HG03354 (cell line): ENCODE results near the gene MAP3K20.
"Not testable (repeated sequence)": the region's sequence is repeated elsewhere in the genome, so short reads cannot be mapped to it uniquely, and the experiment has no call there.

ENCODE experiments used
- ATAC-seq: cut with Tn5 transposase; IDR thresholded peaks from one replicate; pipeline ENCODE4 v1.9.1; 2021; ENCODE audit warnings: mild to moderate bottlenecking; ENCODE audit not compliant: unreplicated experiment, poor library complexity, severe bottlenecking

The MAP3K20 gene

DNA sequence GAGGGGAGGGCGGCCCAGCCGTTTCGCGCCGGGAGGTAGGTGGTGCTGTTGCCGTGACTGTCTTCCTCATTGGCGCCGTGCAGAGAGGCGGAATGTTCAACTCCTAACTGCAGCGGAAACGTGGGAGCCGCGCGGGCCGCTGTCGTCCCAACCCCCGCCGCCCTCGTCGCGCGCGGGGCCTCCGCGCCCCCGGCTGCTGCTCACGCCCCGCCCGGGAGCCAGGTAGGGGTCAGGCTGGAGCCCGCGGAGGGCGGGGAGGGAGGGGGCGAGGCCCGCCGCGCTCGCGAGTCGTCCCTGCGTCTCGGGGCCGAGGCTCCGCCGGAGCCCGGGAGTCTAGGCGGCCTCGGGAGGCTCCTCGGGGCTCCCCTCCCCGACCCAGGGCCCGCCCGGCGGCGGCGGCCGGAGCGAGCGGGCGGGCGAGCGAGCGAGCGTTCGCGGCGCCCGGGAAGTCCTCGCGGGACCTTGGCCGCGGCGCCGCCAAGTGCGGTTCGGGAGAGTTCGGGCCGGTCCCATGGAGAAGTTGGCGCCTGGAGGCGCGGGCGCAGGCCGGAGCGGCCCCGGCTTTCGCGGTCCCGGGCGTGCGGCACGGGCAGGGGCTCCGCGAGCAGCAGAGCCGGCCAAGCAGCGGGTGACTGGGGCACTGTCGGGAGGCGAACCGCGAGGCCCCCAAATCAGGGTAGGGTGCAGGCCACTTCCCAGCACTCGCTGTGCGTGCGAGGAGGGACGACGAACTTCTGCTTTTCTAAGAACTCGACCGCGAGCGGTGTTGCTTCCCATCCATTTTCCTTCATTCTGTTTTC lies at the start of gene MAP3K20:
Gene MAP3K20, plus strand, starts transcription at position 66 of the 800 bp plus-strand sequence. CDS start 15,186 bp downstream, outside the sequence.
- ATAC-seq: peak; percentile 72

DNA sequence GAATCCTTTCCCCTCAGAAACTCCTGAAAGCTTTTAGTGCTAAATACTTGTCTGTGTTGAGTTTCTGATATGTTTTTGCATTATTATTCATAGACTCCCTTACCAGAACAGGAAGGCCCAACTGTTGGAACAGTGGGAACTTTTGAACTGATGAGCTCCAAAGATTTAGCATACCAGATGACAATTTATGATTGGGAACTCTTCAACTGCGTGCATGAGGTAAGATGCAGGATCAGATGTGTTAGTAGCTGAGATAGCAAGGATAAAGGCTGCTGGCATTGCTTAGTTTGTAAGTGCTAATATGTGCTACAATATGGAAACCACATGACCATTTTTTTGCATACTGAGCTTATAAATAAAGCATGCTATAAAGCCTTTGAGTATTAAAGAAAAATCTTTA lies 49.2 kb upstream of the MAP3K20 start:
- ATAC-seq: no peak

DNA sequence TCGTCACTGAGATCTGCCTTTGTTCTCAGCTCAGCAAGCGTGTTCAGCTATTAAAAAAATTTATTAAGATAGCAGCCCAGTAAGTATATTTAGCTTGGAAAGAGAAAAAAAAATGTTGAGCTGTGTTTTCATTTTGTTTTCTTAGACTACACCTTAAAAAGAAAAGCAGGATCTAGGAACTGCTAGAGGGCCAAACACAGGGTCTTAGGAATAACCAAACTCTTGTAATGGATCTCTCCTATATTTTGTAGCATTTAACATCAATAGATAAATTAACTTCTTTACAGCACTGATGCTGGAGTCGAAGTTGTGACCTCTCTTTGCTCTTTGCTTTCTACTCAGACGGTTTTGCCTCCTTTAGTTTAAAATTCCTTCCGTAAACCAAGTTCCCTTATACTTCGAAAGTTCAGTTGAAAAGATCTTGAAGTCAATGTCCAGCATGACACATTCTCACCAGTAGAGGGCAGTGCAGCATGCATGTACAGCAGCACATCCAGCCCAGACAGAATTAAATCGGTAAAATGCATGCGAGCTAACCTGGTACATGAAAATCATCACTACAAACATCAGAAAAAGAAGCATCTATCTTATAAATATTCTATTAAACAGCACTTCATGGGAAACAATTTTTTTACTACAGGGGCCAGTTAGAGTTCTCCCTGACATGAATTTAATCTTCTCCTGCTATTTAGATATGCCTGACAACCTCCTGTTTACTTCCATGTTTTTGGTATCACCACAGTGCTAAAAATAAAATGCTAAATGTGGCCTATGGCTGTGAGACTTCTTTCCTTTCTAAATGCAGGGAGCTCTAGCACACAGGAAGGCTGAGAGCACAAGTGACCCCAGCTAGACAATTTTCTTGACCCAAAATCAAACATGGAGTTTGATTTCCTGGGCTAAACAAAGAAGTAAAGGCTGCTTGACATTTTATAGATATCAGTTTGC lies 48.2 kb upstream of the MAP3K20 start:
- peak; percentile 81 for ATAC-seq

DNA sequence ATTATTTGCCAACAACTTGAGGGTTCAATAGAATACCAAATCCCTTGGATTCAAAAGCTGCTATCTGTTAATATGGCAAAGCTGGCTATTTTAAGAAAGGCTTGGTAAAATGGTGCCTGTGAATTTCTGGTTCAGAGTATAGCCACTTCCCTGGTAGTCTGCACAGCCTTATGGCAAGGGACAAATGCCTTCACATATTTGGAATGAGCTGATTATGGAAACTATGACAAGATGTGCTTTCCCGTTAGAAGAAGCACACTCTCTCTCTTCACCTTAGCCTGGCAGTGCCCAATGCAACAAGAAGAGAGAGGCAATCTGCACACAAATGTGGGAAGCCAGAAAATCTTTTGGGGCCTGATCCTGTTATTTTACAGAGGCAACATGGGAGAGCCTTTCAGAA lies 47.5 kb upstream of the MAP3K20 start:
- no peak for ATAC-seq

DNA sequence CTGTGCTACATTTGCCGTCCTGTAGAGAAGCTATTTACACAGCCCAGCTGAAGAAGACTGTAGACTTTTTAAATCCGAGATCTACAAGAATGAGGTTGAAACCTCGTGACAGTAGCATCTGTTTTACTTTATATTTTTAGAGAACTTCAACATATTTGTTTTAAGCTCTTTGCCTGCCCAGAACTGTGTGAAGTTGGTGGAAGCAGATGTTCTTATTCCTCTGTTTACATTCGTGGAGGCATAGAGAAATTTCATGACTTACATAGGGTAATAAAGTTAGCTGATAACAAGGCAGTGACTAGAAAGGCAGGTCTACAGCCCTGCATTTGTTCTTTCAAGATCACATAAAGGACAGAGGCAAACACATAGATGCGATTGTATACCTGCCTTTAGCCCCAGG lies 47.0 kb upstream of the MAP3K20 start:
- no peak for ATAC-seq

DNA sequence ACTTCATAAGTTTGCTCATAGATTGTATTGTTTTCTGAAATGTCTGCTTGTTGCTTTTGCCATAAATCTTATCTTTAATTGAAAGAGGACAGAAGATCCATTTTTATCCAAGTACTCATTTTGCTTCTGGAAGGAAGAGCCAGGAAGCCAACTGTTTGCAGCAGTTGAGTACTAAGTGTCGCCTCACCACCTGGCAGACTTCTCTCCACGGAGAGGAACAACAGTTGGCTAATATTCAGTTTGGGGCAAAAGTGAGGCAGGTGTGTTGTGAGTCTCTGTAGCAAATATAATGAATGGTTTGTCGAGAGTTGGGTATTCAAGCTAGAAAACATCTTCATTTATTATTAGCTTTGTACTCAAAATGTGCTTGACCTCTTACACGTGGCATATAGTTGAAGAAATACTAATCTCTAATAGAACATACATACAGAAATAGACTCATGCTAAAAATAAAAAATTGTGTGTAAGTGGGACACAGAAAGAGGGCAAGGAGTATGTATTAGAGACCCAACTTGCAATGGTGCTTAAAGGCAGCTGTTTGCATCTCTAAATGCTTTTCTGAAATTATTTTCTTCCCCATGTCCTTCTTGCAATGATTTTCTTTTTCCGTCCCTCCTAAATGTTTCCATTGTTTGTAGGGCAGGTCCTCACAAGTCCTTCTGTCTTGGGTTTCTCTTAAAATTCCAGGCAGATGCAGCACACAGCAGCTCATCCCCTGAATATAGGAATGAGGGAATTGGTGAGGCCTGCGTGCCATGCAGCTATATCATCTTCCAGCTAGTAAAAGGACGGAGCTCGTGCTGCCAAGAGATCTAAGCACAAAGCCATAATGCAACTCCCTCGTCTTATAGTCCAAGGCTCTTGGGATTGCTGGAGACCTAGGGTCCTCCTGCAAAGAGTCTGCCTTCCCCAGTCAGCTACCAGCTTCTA lies 44.8 kb upstream of the MAP3K20 start:
- ATAC-seq: no peak

DNA sequence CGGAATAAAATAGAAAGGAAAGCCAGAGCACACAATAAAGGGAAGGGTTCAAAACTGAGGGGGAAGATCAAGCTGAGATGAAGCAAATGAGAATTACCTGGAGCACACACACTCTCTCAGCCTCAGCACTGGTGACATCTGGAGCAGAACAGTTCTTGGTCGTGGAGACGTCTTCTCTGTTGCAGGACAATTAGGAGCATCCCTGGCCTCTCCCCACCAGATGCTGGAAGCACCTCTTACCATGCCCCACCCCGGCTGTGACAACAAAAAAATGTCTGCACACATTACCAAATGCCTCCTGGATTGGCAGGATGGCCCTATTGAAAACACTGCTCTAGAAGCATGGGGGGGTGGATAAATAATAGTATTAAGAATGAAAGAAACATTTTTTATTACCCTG lies 43.6 kb upstream of the MAP3K20 start:
- ATAC-seq: no peak

DNA sequence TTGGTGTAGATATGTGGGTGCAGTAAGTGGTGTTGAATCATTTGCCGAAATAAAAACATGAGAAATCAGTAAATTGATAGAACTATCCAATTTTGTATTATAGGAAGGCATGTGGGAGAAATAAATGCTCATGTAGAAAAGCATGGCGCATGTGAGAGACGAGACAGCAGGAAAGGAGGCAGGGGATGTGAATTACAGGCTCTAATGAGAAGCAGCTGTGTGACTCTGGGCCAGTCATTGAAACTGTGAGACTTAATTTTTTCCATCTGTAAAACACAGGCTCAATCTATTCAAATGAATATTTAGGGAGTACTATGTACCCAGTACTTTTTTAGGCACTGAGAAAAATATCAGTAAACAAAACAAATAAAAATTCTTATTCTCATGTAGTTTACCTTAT lies 42.6 kb upstream of the MAP3K20 start:
- no peak for ATAC-seq

DNA sequence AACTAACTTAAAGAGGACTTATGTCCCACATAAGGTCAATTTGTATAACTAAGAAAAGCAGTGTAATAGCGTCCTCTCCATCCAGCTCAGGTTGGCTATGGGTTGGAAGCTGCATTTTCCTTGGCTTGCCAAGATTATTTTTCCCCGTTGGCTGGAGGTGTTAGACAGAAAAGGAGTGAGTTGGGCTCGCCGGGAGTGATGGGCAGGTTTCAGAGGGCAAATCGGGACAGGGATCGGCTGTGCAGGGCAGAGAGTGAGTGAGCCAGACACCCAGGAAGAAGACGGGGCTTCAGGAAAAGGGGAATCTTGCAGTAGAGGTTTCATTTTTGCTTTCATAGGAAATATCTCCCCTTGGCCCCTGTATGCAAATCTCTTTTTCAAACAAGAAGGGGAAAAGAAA lies 41.5 kb upstream of the MAP3K20 start:
- ATAC-seq: no peak

DNA sequence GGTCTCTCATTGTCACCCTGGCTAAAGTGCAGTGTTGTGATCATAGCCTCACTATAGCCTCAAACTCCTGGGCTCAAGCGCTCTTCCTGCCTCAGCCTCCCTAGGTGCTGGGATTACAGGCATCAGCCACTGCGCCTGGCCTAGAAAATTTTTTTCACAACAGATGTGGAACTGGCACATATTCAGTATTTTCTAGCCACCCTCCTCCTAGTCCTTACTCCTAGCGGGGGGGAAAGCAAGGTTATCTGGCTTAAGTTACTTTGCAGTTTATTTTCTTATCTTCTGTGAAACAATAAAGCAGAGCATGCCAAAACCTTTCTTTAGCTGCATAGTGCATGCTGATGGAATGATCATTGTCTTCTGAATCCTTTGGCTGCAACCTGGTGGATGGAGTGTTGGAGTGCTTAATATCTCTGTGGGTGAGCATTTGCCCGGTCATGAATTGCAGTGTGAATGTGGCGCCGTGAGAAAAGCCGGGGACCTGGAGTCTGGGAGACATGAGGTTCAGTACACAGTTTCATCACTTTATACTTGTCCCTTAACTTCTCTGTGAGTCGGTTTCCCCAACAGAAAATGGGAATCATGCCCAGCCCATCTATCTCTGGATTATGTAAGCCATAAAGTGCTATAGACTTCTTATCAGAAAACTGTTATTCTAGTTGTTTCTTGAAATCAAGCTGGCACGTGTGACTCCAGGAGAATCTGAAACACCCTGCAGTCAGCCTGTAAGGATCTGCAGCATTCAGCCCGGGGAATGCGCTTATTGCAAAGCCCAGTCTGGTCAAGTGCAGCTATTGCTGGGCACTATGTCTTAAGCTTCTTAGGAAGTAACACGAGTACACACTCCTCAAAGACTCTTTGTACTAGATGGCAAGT lies 38.2 kb upstream of the MAP3K20 start:
- ATAC-seq: no peak

DNA sequence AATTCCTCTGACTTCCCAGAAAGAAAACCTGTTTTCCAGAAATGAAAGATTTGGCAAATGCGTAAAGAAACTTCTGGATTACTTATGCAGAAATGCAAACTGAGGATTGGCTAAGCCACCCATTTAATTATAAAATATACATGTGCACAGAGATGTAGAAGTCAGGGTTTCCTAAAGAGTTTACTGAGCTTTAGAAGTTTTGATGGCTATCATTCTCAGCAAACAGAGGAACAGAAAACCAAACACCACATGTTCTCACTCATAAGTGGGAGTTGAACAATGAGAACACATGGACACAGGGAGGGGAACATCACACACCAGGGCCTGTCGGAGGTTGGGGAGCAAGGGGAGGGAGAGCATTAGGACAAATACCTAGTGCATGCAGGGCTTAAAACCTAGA lies 37.4 kb upstream of the MAP3K20 start:
- ATAC-seq: not testable (repeated sequence)

DNA sequence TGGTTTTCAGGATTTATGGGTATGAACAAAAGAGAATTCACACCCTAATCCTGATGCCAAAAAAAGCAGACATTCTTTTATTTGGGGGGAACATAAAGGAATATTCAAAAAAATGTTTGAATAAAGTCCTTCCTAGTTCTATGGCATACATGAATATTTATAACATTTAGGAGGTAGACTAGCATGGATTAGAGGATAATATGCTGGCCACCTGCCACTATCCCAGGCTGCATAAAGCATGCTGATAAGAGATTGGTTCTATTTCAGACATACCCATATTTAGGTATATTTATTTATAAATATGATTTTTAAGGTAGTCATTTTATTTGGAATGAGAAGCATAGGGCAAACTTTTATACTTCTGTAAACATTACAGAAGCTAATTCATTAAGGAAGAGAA lies 34.9 kb upstream of the MAP3K20 start:
- ATAC-seq: no peak

DNA sequence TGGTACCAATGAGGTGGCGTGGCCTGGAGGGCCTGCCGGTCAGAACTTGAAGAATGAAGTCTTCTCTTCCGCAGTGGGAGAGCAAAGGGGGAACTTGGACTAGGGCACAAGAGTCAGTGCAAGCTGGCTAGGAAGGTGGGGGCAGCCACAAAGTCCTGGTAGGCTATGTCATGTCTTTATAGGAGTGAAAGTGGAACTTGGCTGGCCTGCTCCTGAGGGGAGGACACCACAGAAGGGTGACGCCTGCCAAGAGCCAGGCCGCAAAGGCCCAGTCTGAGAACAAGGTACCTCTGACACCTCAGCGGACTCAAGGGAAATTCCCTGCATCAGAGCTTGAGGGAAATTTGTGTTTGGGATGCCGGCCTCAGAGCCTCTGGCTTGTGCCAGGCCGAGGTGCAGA lies 32.2 kb upstream of the MAP3K20 start:
- ATAC-seq: no peak

DNA sequence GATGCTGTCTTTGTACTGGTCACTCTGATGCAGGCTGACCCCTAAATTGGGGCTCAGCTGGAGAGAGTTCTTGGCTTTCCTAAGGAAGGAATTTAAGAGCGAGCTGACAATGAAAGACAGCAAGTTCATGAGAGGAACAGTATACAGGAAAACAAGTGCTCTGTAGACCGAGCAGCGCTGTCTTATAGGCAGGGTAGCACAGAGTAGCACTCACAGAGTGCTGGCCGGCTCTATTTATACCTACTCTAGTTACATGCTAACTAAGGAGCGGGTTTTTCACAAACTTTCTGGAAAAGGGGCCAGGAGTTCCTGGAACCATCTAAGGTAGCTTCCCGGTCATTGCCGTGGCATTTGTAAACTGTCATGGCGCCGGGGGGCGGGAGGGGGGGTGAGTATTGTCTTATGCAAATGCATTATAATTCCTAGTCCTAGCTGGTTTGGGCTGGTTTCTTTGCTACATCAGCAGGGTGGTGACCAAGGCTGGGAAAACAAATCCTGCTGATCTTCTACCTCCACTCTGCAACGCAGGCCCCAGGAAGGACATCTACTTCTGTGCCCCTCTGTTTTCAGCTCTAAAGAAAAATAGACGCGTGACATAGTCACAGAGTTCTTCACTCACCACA lies 31.6 kb upstream of the MAP3K20 start:
- no peak for ATAC-seq

DNA sequence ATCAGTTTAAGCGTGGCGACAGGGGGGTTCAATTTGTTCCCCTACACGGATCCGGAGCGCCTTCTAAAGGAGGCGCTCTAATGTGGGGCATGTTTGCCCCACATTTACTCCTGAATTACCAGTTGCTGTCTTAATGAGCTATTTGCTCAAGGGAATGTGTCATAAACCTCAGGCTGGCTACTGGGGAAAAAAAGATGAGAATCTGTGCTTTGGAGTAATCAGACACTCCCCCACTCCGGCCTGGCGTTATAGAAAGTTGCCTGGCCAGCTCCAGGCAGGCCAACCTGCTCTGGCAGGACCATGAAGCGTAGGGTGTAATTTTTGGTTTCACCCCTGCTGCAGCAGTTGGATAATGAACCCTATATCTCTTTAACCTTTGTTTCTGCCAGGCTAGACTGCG lies 31.0 kb upstream of the MAP3K20 start:
- no peak for ATAC-seq

DNA sequence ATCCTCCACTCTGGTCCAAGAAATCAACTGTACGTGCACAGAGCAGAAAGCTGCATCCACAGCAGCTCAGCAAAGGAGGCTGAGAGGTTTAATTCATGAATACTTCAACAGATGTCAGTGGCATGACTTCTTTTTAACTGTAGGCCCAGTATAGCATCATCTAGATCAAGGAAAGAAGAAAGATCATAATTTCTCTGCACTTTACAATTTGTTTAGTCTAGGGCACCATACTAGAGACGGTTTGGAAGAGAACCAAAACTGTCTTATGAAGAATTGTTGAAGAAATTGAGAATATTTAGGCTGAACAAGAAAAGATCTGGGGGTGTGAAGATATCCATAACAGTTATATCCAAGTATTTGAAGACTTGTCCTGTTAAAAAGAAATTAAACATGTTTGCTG lies 30.5 kb upstream of the MAP3K20 start:
- ATAC-seq: no peak

DNA sequence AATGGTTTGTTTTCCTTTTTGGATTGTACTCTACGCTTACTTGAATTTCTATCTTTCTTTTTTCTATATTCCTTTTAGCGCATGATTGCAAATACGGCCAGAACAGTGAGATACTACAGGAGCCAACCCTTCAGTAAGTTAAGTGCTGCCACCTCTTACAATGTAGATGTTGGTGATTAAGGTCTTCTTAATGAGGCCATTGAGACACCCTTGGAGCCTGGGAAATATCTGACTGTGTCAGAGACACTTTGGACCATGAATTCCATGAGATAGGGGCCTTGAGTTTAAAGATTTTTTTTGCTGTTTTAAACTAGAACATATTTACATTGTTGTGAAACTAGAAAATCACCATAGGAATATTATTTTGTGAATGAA lies 27.1 kb upstream of the MAP3K20 start:
- ATAC-seq: peak; percentile 13

DNA sequence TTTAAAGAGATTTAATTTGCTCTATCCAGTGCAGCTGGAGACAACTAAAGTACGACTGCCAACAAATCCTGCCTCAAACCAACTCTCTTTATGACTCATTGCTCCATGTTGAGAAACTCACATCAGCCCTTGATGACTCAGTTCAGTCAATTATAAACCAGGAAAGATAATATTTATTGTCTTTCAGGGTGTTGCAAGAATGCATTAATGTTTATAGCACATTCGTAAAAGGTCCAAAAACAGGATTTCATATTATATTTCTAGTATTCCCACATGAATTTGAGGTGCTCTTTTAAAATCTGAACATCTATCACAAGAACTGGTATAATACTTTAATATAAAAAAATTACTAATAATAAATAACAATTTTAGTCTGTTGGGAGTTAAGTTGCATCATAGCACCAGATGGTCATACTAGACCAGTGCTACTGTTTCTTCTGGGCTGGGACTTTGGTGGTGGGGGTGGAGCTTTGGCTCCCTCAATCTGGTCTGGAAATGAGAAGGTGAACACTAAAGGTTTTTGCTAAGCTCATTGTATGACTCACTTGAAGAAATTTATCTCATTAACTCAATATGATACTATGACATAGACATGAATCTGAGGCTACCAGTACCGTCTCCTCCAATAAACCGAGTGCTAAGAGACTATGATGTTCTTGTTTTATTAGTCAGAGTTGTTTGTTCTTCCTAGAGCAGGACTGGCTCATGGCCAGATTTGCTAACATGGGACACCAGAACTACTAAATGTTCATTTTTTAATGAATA lies 26.6 kb upstream of the MAP3K20 start:
- ATAC-seq: peak; percentile 91
